ENCODE data around the gene MYRIP.
"Not testable (repeated sequence)": the region's sequence is repeated elsewhere in the genome, so short reads cannot be mapped to it uniquely, and the experiment has no call there.

Gene MYRIP

DNA sequence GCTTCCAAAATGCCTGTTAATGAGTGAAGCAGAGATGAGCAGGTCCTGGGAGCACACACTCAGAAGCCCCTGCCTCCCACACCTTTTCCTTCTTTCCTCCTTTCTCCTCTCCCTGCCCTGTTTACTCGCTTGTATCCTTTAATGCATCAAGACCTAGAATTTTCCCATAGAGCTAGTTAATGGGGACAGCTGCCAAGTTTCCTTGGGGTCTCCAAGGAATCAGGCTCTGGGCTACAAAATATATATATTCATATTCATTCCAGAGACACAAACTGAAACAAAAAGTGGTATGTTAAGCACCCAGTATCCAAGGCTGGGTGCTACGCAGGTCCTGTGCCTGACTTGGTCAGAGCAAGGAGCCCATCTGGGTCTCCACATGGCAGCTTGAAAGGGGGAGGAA is 235.6 kb downstream of the MYRIP start:
- DNase-seq: no peak

DNA sequence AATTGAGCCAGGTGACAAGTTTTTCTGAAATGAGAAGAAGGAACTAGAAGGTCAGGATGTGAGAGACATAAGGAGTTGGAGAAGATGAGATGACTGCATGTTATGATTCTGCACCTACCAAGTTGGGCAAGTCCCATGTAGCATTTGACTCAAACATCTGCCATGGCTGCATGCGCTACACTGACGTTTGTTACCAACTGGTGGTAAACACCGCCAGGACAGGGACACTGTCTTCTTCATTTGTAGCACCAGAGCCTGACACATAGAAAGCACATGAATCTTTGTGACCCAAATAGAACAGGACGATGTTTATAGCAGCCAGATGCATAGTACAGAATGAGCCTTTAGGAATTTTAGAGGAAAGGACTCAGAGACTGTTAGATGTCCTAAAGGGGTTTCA is 236.7 kb downstream of the MYRIP start:
- no peak for DNase-seq

DNA sequence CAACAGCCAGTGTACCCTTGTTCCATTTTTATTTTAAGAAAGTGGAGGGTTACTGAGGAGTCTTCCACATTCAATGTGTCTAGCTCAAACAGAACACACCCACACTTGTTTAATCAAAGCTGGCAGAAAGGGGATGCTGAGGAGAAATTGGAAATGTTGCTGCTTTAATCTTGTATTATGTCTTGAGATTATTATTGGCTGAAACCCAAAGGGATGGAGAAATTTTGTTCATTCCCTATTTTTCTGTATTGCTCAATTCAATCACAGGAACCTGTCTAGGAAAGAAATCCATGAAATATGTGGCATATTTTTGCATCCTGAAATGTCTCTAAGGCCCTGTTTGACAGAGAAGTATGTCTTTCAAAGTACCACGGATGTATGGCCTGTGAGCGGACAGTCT is 238.0 kb downstream of the MYRIP start:
- no peak for DNase-seq

DNA sequence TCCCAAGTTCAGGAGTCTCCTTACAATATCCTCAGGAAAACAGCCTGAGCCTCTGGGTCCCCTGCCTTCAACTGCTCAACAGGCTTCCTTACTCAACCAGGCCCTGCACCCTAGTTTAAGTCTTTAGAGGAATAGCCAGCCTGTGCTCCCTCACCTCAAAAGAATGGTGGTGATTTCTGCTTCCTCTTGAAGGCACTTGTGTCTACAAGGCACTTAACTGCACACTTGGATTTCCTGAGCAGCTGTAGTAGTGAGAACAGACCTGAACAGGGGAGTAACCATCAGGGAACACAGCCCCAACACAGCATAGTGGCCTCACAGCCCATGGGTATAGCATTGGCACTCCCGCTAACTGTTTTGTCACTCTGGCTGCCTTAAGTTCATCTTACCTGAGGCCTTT is 244.3 kb downstream of the MYRIP start:
- DNase-seq: no peak

DNA sequence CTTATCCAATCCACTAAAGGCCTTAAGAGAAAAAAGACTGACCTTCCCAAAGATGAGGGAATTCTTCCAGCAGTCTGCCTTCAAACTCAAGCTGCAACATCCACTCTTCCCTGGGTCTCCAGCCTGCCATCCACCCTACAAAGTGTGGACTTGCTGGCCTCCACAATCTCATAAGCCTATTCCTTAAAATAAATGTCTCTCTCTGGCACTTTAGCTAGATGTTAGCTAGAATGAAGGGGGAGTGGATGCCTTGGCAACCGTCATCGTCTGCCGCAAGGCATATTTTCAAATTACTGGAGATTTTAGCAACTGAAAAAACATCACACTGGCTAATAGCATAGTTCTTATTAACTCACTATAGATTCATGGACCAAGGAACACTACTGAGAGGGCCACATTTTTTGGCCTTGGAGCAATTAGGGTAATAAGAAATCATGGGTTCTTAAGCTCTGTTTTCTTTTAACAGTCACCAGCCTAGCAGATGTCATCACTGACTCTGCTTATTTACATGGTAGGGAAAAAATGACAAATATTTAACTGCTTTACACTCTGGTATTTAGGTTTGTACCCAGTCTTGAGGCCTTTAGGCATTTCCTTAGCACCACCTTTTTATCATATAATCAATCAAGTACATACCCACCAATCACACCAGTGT is 245.3 kb downstream of the MYRIP start:
- no peak for DNase-seq

DNA sequence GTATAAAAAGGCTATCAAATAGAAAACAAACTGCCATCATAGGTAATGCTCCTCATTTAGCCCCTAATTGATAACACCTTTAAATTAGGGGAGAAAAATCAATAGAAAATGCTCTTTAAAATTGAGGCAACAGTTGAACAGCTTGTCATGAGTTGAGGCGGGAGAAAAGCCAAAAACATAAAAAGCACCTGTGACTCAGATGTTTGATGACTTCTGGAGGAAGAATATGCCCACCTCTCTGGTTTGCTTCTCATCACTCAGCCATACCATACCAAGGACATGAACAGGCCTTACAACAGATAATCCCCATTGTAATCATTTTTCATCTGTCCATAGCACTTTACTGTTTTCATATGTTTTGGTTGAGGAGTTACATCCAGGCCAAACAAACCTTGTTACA is 246.0 kb downstream of the MYRIP start:
- DNase-seq: no peak

DNA sequence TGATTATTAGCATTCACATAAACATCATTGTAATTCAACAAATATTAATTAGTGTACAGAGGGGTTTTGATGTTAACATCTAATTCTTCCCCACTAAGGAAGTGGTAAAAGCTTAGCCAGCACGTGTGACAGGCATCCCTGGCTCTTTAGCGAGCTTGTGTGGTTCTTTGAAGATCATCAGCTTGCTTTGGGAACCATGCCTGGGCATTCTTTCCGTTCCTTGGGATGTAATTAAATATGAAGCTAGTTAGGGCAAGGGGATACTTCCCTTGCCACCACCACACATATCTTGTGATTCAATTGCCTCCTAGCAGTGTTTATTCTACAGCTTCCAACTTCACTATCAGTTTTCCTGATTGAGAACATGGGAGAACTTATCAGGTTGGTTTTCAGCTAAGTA is 246.5 kb downstream of the MYRIP start:
- no peak for DNase-seq

DNA sequence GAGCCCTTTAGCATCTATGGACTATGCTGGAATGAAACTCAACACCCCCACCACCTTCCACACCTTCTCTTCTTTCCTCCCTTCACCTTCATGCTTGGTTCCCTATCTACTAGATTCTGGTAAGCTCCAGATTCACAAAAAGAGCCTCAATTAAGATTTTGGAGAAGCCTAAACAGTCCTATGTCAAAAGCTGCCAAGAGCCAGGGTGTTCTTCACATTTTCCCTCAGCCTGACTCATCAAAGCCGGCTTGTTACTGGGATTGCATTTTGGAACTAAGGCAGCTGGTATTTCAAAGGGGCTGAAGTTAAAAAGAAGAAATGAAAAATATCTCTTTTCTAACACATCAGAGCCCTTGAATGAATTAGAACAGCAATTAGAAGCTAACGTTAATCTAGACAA is 247.7 kb downstream of the MYRIP start:
- no peak for DNase-seq

DNA sequence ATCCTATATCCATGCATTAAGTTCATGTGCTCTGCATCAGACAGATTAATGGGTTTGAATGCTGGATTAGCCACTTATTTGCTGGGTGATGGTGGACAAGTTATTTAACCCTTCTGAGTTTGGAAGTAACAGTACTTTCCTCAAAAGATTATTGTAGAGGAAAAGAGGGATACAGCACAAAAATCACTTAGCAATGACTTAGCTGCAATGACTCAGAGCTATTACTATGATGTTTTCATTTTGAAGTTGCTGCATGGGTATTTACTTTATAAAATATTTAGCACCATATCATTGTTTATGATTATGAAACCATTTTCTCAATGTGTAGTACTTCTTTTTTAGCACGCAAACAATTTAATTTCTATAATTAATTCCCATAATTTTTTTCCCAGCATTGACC is 248.4 kb downstream of the MYRIP start:
- DNase-seq: no peak

DNA sequence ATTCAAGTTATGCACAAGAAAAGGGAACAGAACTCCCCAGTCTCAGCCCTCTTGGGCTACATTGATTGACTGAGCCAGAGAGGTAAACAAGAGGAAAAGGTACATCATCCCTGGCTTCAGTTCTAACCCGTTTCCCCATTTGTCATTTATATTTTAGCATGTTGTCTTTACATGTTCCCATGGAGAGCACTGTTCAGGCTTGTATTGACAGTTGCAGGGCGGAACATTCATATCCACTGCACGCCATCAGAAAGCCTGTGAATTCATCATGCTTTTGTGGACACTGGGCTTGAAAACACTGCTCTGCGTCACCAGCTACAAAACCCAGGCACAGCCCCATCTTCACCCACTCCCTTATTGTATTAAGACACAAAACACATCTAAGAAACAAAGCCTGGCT is 259.2 kb downstream of the MYRIP start:
- DNase-seq: no peak

DNA sequence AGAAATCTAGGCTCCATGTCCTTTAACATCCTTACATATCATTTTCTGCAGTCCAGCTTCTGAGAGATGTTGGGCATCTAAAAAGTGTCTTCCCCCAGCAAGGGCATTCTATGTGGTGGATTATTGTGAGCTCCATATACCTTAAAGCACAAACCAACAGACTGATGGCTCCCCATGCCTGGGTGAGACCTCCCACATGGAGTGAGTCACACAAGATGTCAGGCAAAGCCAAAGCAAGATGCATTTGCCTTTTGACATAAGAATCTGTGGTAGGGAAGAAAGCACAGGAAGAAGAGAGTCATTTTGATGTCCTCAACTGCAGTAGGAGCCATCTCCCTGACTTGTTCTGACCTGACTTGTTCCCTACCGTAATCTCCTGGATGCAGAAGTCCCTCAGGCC is 261.4 kb downstream of the MYRIP start:
- no peak for DNase-seq

DNA sequence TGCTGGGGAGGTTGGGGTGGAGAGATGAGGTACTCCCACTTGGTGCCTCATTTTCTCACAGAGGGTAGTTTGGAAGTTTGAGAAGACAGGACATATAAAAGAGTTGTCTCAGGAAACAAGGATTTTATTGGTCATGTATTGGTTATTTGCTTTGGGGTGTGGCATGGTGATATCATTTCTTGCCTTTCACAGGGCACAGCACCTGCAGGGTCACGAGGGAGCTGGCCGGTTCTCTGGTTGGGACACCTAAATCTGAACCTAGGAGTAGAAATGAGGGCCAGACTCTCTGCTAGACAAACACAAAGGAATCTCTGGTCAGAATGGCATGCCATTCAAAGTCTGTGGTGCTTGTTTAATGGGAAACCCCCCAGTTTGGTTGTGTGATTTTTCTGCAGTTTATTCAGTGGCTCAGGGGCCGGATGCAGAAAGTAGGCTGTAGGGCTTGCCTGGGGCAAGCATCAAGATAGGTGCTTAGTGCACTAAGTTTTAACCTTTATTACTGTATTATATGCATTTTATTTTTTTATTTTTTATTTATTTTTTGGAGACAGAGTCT is 262.4 kb downstream of the MYRIP start:
- no peak for DNase-seq

DNA sequence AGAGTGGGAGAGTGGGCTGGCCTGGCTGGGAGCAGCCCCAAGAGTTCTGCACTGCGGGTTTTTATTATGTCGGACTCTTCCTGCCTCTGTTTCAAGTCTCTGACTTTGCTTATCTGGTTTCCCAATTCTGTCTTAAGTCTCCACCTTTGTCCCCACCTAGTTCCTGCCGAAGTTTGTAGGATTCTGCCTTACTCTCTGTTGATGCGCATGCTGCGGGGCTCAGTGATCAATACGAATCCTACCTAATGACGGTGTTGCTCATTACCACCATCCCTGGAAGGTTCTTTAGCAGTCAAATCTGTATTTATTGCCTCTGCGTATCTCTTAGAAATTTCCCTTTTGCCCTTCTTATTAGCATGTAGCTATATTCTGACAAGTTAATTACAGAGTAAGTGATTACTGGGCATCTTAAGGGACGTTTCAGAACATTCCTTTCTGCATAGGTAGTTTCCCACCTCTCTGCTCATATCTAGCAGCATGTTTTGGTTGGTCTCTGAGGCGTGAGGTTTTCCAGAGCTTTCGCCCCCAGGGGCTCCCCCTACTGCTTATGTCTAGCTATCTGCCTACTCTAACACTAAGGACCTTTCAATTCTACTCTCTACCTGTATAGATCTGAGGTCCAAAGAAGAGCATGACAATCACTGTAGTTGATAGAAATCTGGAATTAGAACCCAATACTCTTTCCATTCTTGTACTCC is 264.1 kb downstream of the MYRIP start:
- no peak for DNase-seq

DNA sequence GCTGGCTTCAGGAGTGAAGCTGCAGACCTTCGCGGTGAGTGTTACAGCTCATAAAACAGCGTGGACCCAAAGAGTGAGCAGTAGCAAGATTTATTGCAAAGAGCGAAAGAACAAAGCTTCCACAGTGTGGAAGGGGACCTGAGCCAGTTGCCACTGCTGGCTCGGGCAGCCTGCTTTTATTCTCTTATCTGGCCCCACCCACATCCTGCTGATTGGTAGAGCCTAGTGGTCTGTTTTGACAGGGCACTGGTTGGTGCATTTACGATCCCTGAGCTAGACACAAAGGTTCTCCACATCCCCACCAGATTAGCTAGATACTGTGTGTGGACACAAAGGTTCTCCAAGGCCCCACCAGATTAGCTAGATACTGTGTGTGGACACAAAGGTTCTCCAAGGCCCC is 267.7 kb downstream of the MYRIP start:
- not testable (repeated sequence) for DNase-seq

DNA sequence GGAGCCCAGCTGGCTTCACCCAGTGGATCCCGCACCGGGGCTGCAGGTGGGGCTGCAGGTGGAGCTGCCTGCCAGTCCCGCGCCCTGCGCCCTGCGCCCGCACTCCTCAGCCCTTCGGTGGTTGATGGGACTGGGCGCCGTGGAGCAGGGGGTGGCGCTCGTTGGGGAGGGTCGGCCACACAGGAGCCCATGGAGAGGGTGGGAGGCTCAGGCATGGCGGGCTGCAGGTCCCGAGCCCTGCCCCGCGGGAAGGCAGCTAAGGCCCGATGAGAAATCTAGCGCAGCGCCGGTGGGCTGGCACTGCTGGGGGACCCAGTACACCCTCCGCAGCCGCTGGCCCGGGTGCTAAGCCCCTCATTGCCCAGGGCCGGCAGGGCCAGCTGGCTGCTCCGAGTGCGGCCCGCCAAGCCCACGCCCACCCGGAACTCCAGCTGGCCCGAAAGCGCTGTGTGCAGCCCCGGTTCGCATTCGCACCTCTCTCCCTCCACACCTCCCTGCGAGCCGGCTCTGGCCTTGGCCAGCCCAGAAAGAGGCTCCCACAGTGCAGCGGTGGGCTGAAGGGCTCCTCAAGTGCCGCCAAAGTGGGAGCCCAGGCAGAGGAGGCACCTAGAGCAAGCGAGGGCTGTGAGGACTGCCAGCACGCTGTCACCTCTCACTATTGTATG is 268.6 kb downstream of the MYRIP start:
- not testable (repeated sequence) for DNase-seq

DNA sequence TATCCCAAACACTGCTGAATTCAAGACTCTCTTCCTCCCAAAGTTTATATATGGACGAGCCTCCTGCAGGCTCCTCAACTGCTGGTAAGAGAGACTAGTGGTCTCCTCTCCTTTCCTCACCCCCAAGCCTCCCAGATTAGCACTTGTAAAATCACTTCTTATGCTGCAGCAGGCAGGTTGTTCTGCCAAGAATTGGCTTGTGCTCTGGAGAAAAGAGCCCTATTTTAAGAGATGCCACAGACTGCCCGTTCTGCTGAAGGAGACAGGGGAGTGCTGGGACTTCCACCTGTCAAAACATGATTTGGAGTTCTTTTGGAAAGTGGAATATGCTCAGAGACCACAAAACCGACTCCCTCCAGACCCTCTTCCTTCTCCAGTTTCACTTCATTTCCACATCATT is 269.2 kb downstream of the MYRIP start:
- no peak for DNase-seq

DNA sequence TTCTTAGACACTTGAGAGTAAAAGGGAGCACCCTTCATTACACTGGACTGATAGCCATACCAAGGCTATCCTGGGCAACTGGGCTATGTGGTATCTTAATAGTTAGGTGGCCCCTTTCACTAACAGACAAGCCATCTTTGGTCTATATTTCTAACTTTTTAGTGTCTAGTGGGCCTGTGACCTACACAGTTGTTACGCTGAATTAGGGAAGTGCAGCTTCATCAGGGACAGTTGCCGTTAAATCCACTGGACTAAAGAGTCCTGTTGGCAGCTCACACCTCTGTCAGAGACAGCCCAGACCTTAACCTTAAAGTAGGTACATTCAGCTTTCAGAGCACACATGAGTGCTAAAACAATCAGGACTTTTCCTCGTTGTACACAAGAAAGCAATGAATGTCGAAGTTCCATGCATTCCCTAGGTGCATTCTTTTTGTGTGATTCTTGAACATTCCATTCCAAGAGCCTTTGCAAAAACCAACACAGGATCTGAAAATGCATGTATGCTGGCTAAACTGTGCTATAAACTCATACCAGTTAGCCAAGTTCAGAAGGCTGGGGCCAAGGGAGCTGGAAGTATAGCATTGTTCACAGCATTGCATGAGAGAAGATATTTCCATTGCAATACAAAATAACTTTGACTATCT is 269.9 kb downstream of the MYRIP start:
- no peak for DNase-seq

DNA sequence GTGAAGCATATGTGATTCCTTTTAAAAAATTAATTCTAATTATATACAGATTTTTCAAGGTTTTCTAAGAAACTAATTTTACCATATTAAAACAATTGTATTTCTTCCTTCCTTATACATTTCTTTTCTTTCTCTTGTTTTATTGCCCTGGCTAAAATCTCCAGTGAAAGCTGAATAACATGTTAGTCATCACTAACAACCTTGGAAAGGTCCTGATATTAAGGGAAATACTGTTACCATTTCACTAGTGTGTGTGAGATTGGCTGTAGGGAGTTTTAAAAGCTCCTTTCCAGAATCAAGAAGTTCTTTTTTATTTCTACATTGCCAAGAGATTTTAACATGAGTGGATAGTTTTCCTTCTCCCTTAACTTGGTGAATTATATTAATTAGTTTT is 270.4 kb downstream of the MYRIP start:
- DNase-seq: no peak

DNA sequence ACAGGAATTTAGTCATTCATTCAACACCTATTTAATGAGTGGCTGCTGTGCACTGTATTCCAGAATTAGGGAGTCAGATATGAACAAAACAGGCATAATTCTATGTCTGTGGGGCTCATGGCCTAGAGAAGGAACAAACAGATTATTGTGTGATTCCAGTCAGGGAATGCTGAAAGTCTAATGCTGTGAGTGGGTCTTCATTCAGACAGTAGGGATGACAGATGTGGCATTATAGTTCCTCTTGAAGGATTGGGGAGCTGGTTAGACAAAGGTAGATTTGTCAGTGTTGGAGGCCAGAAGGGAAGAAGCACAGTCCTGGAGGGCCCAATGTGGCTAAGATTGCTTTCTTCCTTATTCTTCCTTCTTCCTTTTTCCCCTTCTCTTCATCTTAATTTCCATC is 273.7 kb downstream of the MYRIP start:
- no peak for DNase-seq

DNA sequence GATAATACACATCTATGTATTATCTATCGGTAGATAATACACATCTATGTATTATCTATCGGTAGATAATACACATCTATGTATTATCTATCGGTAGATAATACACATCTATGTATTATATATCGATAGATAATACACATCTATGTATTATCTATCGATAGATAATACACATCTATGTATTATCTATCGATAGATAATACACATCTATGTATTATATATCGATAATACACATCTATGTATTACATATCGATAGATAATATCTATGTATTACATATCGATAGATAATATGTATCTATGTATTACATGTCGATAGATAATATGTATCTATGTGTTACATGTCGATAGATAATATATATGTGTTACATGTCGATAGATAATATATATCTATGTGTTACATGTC is 275.0 kb downstream of the MYRIP start:
- DNase-seq: not testable (repeated sequence)

DNA sequence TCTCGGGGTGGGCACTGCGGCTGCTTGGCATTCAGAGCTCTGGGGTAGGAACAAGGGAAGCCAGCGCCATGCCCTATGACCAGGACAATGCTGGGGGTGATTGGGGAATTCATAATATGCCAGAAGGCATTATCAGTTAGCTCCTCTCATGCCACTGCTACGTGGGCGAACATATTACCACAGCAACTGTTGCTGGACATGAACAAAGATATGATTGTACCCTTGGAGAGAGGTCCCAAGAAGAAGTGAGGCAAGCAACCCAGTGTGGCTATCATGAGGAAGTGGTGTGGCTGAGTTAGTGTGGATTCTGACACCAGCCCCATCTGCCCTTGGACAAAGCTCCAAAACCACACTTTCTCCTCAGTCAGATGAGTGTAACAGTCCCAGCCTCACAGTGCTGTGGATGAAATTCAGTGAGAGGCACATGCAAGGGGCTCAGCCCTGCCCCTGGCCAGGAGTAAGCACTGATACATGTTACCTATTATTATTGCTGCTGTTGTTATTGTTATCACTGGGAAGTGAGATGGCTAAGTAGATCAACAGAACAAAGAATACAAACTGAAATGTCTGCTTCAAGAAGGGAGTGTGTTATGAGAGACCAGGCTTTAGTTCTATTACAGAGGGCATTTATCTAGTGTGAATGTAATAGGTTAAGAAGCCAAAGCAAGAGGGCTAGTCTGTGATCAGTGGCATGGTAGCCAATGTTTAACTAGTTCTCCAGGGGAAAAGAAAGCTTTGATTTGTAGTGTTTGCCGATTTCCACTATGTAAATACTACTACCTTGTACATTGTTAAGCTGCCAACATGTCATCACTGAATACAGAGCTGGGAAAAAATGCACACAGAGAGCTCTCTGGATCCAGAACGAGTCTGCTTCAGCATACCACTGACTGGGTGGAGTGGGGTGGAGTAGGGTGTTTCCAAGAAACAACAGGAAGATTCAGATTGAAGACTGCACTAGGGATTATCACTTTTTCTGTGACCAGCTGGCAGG is 277.8 kb downstream of the MYRIP start:
- DNase-seq: peak; percentile 40

DNA sequence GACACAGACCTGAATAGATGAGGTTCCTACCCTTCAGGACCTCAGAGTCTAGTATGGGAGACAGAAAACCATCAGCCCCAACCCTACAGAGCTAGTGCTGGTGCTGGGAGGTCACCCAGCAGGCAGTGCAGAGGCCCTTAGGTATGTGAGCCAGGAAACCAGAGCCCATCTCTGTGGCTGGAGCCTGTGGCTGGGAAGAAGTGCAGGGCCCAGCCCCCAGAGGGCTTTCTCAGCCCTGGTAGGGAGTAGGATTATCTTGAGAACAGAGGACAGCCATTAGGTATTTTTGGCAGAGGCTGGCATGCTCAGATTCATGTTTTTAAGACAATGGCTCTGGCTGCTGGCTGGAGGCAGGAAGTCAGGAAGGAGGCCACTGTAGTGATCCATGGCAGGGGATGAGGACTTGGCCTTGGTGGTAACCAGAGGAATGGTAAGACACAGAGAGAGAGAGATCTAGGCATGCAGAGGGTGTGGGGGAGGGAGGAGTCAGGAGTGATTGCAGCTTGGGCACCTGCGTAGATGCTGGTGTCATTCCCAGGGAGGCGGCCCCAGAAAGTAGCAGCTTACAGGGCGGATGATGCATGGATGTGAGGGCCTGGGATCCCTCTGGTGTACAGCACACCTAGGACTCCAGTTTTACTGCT is 279.2 kb downstream of the MYRIP start:
- DNase-seq: no peak

Measured in NCI-H774 (cell line).